Activated naive CD4-positive, alpha-beta T cell treated with Interleukin-2 at 50 U/mL for 16 hours (primary cell): ENCODE data around the gene ATAT1.

Experiments
- DNase-seq: peaks from one replicate; pipeline ENCODE4 v3.0.0-alpha.2; 2020

The ATAT1 gene

GRCh38 chr6:30626484-30627366, at the start of gene ATAT1:
TSS of gene ATAT1 (plus strand) at chr6:30626874.
- DNase-seq: peak; percentile 90

- DNase-seq: no peak
These were observed 48.6 kb upstream of the ATAT1 start for GRCh38 chr6:30578051-30578450.

- no peak for DNase-seq
These were observed 42.8 kb upstream of the ATAT1 start for GRCh38 chr6:30583921-30584320.

GRCh38 chr6:30589754-30590358, 36.8 kb upstream of the ATAT1 start:
- no peak for DNase-seq

- no peak for DNase-seq
These were observed 36.2 kb upstream of the ATAT1 start for GRCh38 chr6:30590509-30590908.

GRCh38 chr6:30591008-30591407, 35.7 kb upstream of the ATAT1 start:
- DNase-seq: no peak

GRCh38 chr6:30592287-30592686, 34.4 kb upstream of the ATAT1 start:
- no peak for DNase-seq

- peak; percentile 80 for DNase-seq
These were observed 29.1 kb upstream of the ATAT1 start for GRCh38 chr6:30597315-30598144.

- DNase-seq: no peak
These were observed 27.6 kb upstream of the ATAT1 start for GRCh38 chr6:30598912-30599624.

- DNase-seq: no peak
These were observed 26.9 kb upstream of the ATAT1 start for GRCh38 chr6:30599625-30600324.

- DNase-seq: no peak
These were observed 26.2 kb upstream of the ATAT1 start for GRCh38 chr6:30600451-30600961.

GRCh38 chr6:30601436-30601814, 25.2 kb upstream of the ATAT1 start:
- DNase-seq: no peak

- no peak for DNase-seq
These were observed 24.6 kb upstream of the ATAT1 start for GRCh38 chr6:30601815-30602641.

- DNase-seq: no peak
These were observed 22.7 kb upstream of the ATAT1 start for GRCh38 chr6:30603961-30604360.

GRCh38 chr6:30610065-30610464, 16.6 kb upstream of the ATAT1 start:
- no peak for DNase-seq

GRCh38 chr6:30611150-30611855, 15.4 kb upstream of the ATAT1 start:
- no peak for DNase-seq

GRCh38 chr6:30611856-30612194, 14.8 kb upstream of the ATAT1 start:
- DNase-seq: no peak

- no peak for DNase-seq
These were observed 14.5 kb upstream of the ATAT1 start for GRCh38 chr6:30612213-30612612.

- DNase-seq: no peak
These were observed 13.9 kb upstream of the ATAT1 start for GRCh38 chr6:30612687-30613248.
